GM21723 (cell line): ENCODE results near the gene KLK14.

Experiments used
- ATAC-seq: cut with Tn5 transposase; IDR thresholded peaks from one replicate; pipeline ENCODE4 v1.9.1; 2021; ENCODE audit warnings: mild to moderate bottlenecking, moderate library complexity; ENCODE audit not compliant: unreplicated experiment

The KLK14 gene, protein sequence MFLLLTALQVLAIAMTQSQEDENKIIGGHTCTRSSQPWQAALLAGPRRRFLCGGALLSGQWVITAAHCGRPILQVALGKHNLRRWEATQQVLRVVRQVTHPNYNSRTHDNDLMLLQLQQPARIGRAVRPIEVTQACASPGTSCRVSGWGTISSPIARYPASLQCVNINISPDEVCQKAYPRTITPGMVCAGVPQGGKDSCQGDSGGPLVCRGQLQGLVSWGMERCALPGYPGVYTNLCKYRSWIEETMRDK

DNA sequence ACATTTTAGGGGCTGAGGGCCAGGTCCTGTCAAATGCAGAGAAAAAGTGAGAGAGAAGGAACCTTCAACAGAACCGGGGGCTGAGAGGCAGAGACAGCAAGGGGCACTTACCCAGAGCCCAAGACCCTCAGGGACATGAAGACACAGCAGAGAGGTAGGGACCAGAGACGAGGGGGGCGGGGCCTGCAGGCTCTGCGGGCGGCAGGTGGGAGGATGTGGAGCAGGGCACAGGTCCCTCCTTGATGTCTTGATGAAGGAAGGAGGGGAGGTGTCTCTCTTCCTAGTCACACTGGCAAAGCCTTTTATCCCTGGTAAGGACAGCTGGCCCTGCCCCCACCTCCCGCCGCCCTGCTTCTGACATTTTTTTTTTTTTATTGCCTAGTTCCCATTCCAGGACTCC is at the start of gene KLK14:
TSS of gene KLK14 (minus strand) at position 277 of the 400 bp plus-strand sequence. CDS start at position 4, 273 bp downstream.
- ATAC-seq, result no peak

DNA sequence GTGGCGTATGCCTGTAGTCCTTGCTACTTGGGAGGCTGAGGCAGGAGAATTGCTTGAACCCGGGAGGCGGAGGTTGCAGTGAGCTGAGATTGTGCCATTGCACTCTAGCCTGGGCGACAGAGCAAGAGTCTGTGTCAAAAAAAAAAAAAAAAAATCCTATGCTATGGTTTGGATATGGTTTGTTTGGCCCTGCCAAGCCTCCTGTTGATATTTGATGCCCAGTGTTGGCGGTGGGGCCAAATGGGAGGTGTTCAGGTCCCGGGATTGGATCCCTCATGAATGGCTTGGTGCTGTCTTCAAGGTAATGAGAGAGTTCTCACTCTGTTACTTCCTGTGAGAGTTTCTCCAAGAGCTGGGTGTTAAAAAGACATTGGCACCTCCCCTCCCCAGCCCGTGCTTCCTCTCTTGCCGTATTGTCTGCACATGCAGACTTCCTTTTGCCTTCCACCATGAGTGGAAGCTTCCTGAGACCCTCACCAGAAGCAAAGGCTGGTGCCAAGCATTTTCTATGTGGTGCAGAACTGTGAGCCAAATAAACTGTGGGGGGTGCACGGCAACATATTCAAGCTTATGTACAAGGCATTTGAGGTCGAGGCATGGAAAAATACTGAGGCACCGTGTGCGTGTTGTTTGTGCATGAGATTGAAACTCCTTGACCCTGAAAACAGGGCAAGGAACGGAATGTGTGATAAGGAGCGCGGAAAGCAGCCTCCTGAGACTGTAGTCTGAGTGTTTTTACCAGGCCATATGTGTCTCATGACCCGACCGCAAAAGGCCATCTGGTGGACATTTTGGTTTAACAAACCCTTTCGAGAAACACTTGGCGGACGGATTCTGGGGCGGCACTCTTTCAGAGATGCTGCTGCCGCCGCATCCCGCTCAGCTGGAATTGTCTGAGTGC is 49.3 kb upstream of the KLK14 start:
- ATAC-seq, result no peak

- ATAC-seq, result no peak
These were observed 47.0 kb upstream of the KLK14 start for GRCh38 chr19:51129716-51130115.

GRCh38 chr19:51128227-51128626 is 45.5 kb upstream of the KLK14 start:
- no peak for ATAC-seq

DNA sequence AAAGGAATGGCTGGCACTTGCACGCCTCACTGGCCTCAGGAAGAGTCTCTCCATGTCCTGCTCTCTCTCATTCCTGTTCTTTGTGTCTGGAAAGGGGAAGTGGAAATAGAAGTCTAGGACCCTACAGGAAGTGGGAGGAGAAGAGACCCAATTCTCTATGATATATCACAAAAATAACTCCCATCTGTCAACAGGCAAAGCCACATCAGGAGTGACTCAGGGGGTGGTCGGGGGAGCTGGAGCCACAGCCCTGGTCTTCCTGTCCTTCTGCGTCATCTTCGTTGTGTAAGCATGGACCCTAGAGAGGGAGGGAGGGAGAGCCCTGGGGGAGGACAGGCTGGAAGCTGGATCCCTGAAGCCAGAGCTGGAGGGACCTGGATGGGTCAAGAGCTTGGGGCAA is 45.1 kb upstream of the KLK14 start:
- no peak for ATAC-seq

GRCh38 chr19:51127032-51127431 is 44.3 kb upstream of the KLK14 start:
- no peak for ATAC-seq

- no peak for ATAC-seq
These were observed 42.9 kb upstream of the KLK14 start for GRCh38 chr19:51125421-51126075.

GRCh38 chr19:51124729-51125128 is 42.0 kb upstream of the KLK14 start, which contains the start of gene SIGLEC9:
SIGLEC9 (plus strand) TSS chr19:51124906; CDS start chr19:51124975, 69 bp downstream.
- ATAC-seq, result no peak

DNA sequence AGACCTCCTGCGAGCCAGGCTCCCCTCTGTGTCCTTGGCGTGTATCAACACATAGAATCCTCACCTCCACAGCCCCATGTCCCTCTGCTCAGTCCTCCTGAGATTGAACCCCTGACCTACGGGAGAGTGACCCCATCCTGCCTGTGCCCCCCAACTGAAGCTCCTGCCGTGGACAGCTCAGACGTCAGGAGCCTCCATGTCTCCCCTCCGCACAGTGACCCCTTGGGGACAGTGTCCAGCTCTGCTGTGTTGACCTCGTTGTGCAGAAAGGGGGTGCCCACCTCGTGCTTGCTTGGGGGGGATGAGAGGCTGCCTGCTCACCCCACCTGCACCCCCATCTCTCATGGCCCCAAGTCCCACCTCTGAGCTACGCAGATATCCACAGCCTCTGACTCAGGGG is 41.5 kb upstream of the KLK14 start:
- ATAC-seq, result no peak

- ATAC-seq, result no peak
These were observed 41.1 kb upstream of the KLK14 start for GRCh38 chr19:51123802-51124201.

GRCh38 chr19:51123381-51123800 is 40.7 kb upstream of the KLK14 start:
- no peak for ATAC-seq

DNA sequence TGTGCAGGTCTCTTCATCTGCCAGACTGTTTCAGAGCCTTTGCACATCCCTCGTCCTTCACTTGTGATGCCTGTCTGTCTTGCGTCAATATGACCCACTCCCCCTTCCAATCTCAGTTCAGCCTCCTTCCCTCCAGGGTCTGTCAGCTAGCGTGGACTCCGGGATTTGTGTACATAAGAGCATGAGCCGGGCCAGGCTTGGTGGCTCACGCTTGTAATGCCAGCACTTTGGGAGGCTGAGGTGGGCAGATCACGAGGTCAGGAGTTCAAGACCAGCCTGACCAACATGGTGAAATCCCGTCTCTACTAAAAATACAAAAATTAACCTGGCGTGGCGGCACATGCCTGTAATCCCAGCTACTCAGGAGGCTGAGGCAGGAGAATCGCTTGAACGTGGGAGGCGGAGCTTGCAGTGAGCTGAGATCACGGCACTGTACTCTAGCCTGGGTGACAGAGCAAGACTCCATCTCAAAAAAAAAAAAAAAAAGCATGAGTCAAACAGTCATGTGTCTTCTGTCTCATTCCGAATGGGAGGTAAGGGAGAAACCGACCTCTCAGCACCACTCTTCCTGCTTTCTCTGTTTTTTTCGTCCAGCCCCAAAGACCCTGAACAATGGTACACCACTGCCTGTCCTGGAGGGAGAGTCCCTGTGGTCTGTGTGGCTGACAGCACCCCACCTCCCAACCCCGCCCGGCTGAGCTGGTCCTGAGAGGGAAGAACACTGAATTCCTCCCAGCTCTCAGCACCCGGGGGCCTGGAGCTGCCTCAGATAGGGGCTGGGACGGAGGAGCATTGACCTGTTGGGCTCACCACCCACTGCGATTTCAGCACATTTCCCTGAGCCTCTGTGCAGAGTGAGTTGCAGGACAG is 39.7 kb upstream of the KLK14 start:
- ATAC-seq, result no peak

GRCh38 chr19:51121257-51121656 is 38.6 kb upstream of the KLK14 start:
- no peak for ATAC-seq

GRCh38 chr19:51120160-51120559 is 37.5 kb upstream of the KLK14 start:
- no peak for ATAC-seq

DNA sequence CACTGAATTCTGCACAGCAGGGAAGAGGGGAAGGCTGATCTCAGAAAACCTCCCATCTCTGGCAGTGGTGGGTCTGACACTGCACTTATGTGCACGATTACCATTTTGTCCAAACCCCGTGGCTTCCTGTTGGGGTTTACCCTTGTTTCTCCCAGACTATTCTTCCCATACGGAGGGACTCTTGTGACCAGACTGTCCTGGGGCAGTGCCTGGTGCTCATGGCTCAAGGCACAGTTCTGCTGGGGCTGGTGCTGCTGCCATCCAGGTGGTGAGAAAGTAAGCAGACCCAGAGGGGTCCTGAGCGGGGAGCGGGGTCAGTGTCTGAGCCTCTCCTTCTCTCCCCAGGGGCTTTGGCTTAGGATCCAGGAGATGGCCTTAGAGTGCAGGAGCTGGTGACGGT is 36.9 kb upstream of the KLK14 start:
- no peak for ATAC-seq

DNA sequence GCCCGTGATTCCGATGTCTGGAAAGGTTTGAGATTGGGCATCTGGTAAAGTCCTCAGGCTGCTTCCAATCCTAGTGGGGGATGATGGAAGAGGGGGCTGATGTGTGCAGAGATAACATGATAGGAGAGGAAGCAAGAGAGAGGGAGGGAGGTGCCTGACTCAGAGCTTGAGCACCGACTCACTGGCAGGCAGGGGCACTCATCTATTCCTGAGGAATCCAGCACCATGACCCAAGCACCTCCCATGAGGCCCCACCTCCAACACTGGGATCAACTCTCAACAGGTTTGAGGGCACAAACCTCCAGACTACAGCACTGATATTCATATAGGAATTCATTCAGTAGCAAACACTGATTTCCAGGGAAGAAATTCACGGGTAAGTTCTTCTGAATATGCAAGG is 36.4 kb upstream of the KLK14 start:
- no peak for ATAC-seq

GRCh38 chr19:51116736-51117286 is 34.1 kb upstream of the KLK14 start:
- ATAC-seq, result no peak

GRCh38 chr19:51114087-51114729 is 31.5 kb upstream of the KLK14 start:
- no peak for ATAC-seq

GRCh38 chr19:51111606-51112005 is 28.9 kb upstream of the KLK14 start:
- ATAC-seq, result no peak

DNA sequence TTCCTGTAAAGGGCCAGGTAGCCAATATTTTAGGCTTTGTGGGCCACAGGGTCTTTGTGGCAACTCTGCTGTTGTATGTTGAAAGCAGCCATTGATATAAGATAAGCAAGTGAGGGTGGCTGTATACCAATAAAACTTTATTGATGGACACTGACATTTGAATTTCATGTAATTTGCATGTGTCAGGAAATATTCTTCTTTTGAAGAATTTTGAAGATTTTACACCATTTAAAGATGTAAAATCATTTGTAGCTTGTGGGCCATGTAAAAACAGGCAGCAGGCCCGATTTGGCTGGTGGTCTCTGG is 27.9 kb upstream of the KLK14 start:
- no peak for ATAC-seq
